DMS79 treated with DMSO at 0.1 percent for 48 hours (cell line): Measurements from ENCODE around the gene YJEFN3.

Source experiments
- DNase-seq: peaks from one replicate; lab custom pipeline; 2025; lab: John Stamatoyannopoulos, UW

The YJEFN3 gene

GRCh38 chr19:19528721-19529490, at the start of gene YJEFN3:
YJEFN3 (plus strand) TSS chr19:19528911; CDS start chr19:19528933, 22 bp downstream.
- DNase-seq = no peak

- peak; percentile 14 for DNase-seq
Observed at GRCh38 chr19:19480688-19481087, 48.0 kb upstream of the YJEFN3 start.

GRCh38 chr19:19482809-19483596, 45.7 kb upstream of the YJEFN3 start:
- DNase-seq = no peak

GRCh38 chr19:19485161-19485997, 43.3 kb upstream of the YJEFN3 start:
- DNase-seq = no peak

- DNase-seq = no peak
Observed at GRCh38 chr19:19485998-19486290, 42.8 kb upstream of the YJEFN3 start.

GRCh38 chr19:19486343-19487076, 42.2 kb upstream of the YJEFN3 start:
- no peak for DNase-seq

- no peak for DNase-seq
Observed at GRCh38 chr19:19487077-19487949, 41.4 kb upstream of the YJEFN3 start.

- no peak for DNase-seq
Observed at GRCh38 chr19:19487950-19488874, 40.5 kb upstream of the YJEFN3 start.

- DNase-seq = no peak
Observed at GRCh38 chr19:19488875-19489690, 39.6 kb upstream of the YJEFN3 start.

GRCh38 chr19:19489804-19490204, 38.9 kb upstream of the YJEFN3 start:
- DNase-seq = no peak

- peak; percentile 78 for DNase-seq
Observed at GRCh38 chr19:19490214-19490968, 38.3 kb upstream of the YJEFN3 start.

GRCh38 chr19:19491321-19492025, 37.2 kb upstream of the YJEFN3 start:
- no peak for DNase-seq

GRCh38 chr19:19492026-19492610, 36.6 kb upstream of the YJEFN3 start:
- DNase-seq = no peak

GRCh38 chr19:19493841-19494546, 34.7 kb upstream of the YJEFN3 start:
- DNase-seq = no peak

- DNase-seq = no peak
Observed at GRCh38 chr19:19495614-19496603, 32.8 kb upstream of the YJEFN3 start.
